Lung (tissue), 12 donors: ENCODE results near the gene BCL2. TPM values are rescaled to one million over a fixed set of nuclear protein-coding genes. Genes with fewer than 3 reads are reported as not detected.
"Not testable (repeated sequence)": the region's sequence is repeated elsewhere in the genome, so short reads cannot be mapped to it uniquely, and the experiment has no call there.

Experiments used
- ATAC-seq: fragments of 200-7000 bp; cut with Tn5 transposase; one replicate; pipeline ENCODE4 v1.9.1; 2020; ENCODE audit warnings: moderate number of reproducible peaks; ENCODE audit not compliant: insufficient read depth, low FRiP score
- DNase-seq, 3 donors: peaks; one replicate each; pipeline ENCODE4 v3.0.0-alpha.2; 2013 to 2017
- H3K27ac ChIP-seq, 2 donors: one replicate each; pipeline ENCODE4 v1.5.1; 2013; ENCODE audit warnings: mild to moderate bottlenecking in 2 of 2, moderate library complexity in 2 of 2, control low read depth in 1 of 2, inconsistent platforms in 1 of 2, low read depth in 1 of 2, low read length in 1 of 2
- H3K27me3 ChIP-seq, 3 donors: one replicate each; pipeline ENCODE4 v1.5.1; 2013; ENCODE audit warnings: low read length in 2 of 3; ENCODE audit not compliant: control insufficient read depth in 3 of 3, insufficient read depth in 3 of 3
- H3K36me3 ChIP-seq, 4 donors: one replicate each; pipeline ENCODE4 v1.5.1; 2013; ENCODE audit warnings: low read length in 4 of 4, mild to moderate bottlenecking in 1 of 4, moderate library complexity in 1 of 4; ENCODE audit not compliant: control insufficient read depth in 4 of 4, insufficient read depth in 4 of 4
- H3K4me1 ChIP-seq, 5 donors: one replicate each; pipeline ENCODE4 v1.5.1; 2013; ENCODE audit warnings: low read length in 5 of 5, mild to moderate bottlenecking in 2 of 5, moderate library complexity in 1 of 5; ENCODE audit not compliant: control insufficient read depth in 5 of 5, insufficient read depth in 5 of 5
- H3K4me3 ChIP-seq: one replicate; pipeline ENCODE4 v1.5.1; 2013; ENCODE audit warnings: mild to moderate bottlenecking, control low read depth, moderate library complexity
- H3K9ac ChIP-seq, 2 donors: one replicate each; pipeline ENCODE4 v1.5.1; 2013; ENCODE audit warnings: low read length in 2 of 2, control low read depth in 1 of 2; ENCODE audit not compliant: insufficient read depth in 1 of 2
- H3K9me3 ChIP-seq, 4 donors: one replicate each; pipeline ENCODE4 v1.5.1; 2013; ENCODE audit warnings: low read length in 3 of 4, mild to moderate bottlenecking in 1 of 4, moderate library complexity in 1 of 4; ENCODE audit not compliant: control insufficient read depth in 4 of 4, insufficient read depth in 3 of 4
- CTCF ChIP-seq: IDR thresholded peaks from 2 replicates; pipeline ENCODE4 v1.5.1; 2012; ENCODE audit warnings: mild to moderate bottlenecking; ENCODE audit errors: control extremely low read depth, extremely low read depth
- WGBS, 2 donors: extraction: QIAGEN DNeasy Blood & Tissue Kit; methylation state at CpG; one replicate each; pipeline ENCODE4 v1.1.7; 2013; 5-methylcytosine and 5-hydroxymethylcytosine counted together
- polyA plus RNA-seq, 2 donors: library from polyadenylated mRNA; stranded (reverse); fragments of 200-250 nt; gene quantifications; one replicate each; pipeline ENCODE4 v1.2.1, GENCODE V29; 2013
- total RNA-seq, 2 donors: library from RNA; depleted of rRNA in 1 of 2; stranded (reverse); fragments of >200 nt in 1 of 2; gene quantifications; one replicate each; pipeline ENCODE4 v1.2.1, GENCODE V29; 2014 to 2021
- donor health status: control.
- donor health status: control.
- donor health status: Bipolar disorder and iron deficiency.
- donor health status: healthy.
- donor health status: DM: yes; HTN: yes; CAD: no.

BCL2 gene
- total and polyA plus RNA-seq, 4 donors = 1.5 to 30.9 (median 5.3) TPM

DNA sequence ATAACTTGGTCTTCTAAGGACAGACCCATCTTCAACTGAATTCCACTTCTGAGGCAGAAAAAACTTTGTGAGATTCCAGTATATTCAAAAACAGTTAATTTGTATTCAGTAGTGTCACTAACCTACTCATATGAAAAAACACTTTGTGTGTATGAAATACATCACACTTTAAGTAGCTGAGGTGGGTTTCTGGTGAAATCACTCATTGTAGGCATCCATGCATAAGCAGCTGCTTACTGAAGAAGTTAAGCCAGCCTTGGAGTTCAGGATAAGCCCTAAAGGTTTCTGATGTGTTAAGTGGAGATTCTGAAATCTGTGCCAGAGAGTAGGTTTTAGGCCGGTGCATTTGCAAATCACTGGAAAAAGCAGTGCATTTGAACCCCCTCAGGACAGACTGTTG lies 128.2 kb downstream of the BCL2 start:
- DNase-seq = no peak
- no peaks in the 10 kb centered on the region for H3K36me3 ChIP-seq
- ATAC-seq = no peak
- no peak overlapping the region for H3K27ac ChIP-seq
- H3K9ac ChIP-seq = no peak overlapping the region
- peaks cover 0 to 14% (median 10%) of the 10 kb centered on the region in 5 donors for H3K4me1 ChIP-seq
- no peak for TF ChIP-seq CTCF
- no peak overlapping the region for H3K4me3 ChIP-seq
- 80 to 90% methylated on average over 1 of the region's 1 CpG for WGBS, 2 donors
- no peaks in the 10 kb centered on the region for H3K27me3 ChIP-seq
- H3K9me3 ChIP-seq = no peaks in the 10 kb centered on the region

GRCh38 chr18:63190838-63191237 lies 128.7 kb downstream of the BCL2 start:
- ATAC-seq, H3K27ac ChIP-seq, H3K9me3 ChIP-seq, DNase-seq, H3K9ac ChIP-seq, H3K36me3 ChIP-seq, H3K27me3 ChIP-seq, H3K4me3 ChIP-seq: not testable (repeated sequence)
- H3K4me1 ChIP-seq = peaks cover 0 to 14% (median 10%) of the 10 kb centered on the region in 5 donors
- WGBS, 2 donors = 94 to 96% methylated on average over 2 of the region's 2 CpGs

DNA sequence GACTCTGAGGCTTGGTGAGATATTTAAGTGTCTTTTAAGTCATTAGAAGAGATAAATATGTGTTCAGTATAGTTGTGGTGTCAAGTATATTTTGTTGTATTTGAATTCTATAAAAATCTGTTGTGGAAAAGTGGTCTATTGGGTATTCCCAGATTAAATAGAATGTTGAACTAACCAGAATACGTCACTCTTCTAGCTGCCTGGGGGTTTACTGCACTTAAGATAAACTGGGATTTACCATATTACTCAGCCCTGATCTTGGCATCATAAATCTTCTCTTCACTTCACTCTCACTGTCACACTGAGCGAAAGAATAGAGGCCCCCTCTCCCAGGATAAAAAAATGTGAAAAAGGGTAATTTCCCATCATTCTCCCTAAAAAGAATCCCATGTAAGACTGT lies 129.8 kb downstream of the BCL2 start:
- ATAC-seq = no peak
- Histone ChIP-seq H3K4me3 (no peak overlapping the region), H3K27me3 (no peaks in the 10 kb centered on the region), H3K9ac (no peak overlapping the region), H3K9me3 (no peaks in the 10 kb centered on the region), H3K36me3 (no peaks in the 10 kb centered on the region), H3K4me1 (peaks cover 0 to 16% (median 10%) of the 10 kb centered on the region in 5 donors), H3K27ac (no peak overlapping the region)
- no peak for TF ChIP-seq CTCF
- no peak for DNase-seq
- WGBS, 2 donors = 94 to 98% methylated on average over 2 of the region's 2 CpGs

GRCh38 chr18:63189041-63189440 lies 130.5 kb downstream of the BCL2 start:
- DNase-seq (no peak), ATAC-seq (no peak)
- Histone ChIP-seq H3K4me3 (no peak overlapping the region), H3K36me3 (no peaks in the 10 kb centered on the region), H3K9ac (no peak overlapping the region), H3K4me1 (peaks cover 0 to 21% (median 14%) of the 10 kb centered on the region in 5 donors), H3K27ac (no peak overlapping the region), H3K27me3 (no peaks in the 10 kb centered on the region), H3K9me3 (no peaks in the 10 kb centered on the region)
- no peak for TF ChIP-seq CTCF
- 93 to 99% methylated on average over 2 of the region's 2 CpGs for WGBS, 2 donors
